GM23248 (cell line): ENCODE data around the gene PRPF40B. TPM values are rescaled to one million over a fixed set of nuclear protein-coding genes. Genes with fewer than 3 reads are reported as not detected.

Experiments used
- DNase-seq: peaks from one replicate; pipeline ENCODE4 v3.0.0-alpha.2; 2015
- H2AFZ ChIP-seq: fragments of 200-600 bp; sonication (generic); 2 replicates; pipeline ENCODE4 v1.6.1; 2016; ENCODE audit warnings: antibody characterized with exemption
- H3F3A ChIP-seq: fragments of 200-600 bp; sonication (generic); 2 replicates; pipeline ENCODE4 v1.6.1; 2016; ENCODE audit warnings: mild to moderate bottlenecking, antibody characterized with exemption, mixed run types; ENCODE audit not compliant: insufficient read depth
- H3K27ac ChIP-seq: fragments of 200-600 bp; sonication (generic); 2 replicates; pipeline ENCODE4 v1.5.1; 2016; ENCODE audit warnings: mild to moderate bottlenecking
- H3K27me3 ChIP-seq: fragments of 200-600 bp; sonication (generic); replicated peaks from 2 replicates; pipeline ENCODE4 v1.6.1; 2016; ENCODE audit warnings: mild to moderate bottlenecking; ENCODE audit not compliant: insufficient read depth
- H3K36me3 ChIP-seq: fragments of 200-600 bp; sonication (generic); 2 replicates; pipeline ENCODE4 v1.6.1; 2016; ENCODE audit warnings: low read depth, mild to moderate bottlenecking
- H3K4me1 ChIP-seq: fragments of 200-600 bp; sonication (generic); 2 replicates; pipeline ENCODE4 v1.6.1; 2016; ENCODE audit warnings: mild to moderate bottlenecking; ENCODE audit not compliant: insufficient read depth
- H3K4me2 ChIP-seq: fragments of 200-600 bp; sonication (generic); one replicate; pipeline ENCODE4 v1.6.1; 2016; ENCODE audit warnings: mild to moderate bottlenecking; ENCODE audit not compliant: unreplicated experiment
- H3K4me3 ChIP-seq: fragments of 200-600 bp; sonication (generic); 2 replicates; pipeline ENCODE4 v1.5.1; 2016; ENCODE audit warnings: mild to moderate bottlenecking
- H3K79me2 ChIP-seq: fragments of 200-600 bp; sonication (generic); 2 replicates; pipeline ENCODE4 v1.6.1; 2016; ENCODE audit warnings: mild to moderate bottlenecking; ENCODE audit not compliant: insufficient read depth
- H3K9ac ChIP-seq: fragments of 200-600 bp; sonication (generic); 2 replicates; pipeline ENCODE4 v1.6.1; 2016; ENCODE audit warnings: mild to moderate bottlenecking
- H3K9me2 ChIP-seq: fragments of 200-600 bp; sonication (generic); 2 replicates; pipeline ENCODE4 v1.6.1; 2016; ENCODE audit warnings: mixed run types, mild to moderate bottlenecking, moderate library complexity; ENCODE audit not compliant: insufficient read depth
- H3K9me3 ChIP-seq: fragments of 200-600 bp; sonication (generic); one replicate; pipeline ENCODE4 v1.6.1; 2017; ENCODE audit warnings: low read depth
- H4K20me1 ChIP-seq: fragments of 200-600 bp; sonication (generic); 2 replicates; pipeline ENCODE4 v1.6.0; 2016; ENCODE audit not compliant: insufficient read depth
- EZH2 ChIP-seq: fragments of 200-600 bp; sonication (generic); IDR thresholded peaks from 2 replicates; pipeline ENCODE4 v1.6.1; 2018; ENCODE audit warnings: antibody characterized with exemption, mild to moderate bottlenecking; ENCODE audit not compliant: insufficient read depth, poor library complexity, severe bottlenecking
- EZH2phosphoT487 ChIP-seq: fragments of 200-600 bp; sonication (generic); IDR thresholded peaks from 2 replicates; pipeline ENCODE4 v1.6.1; 2018; ENCODE audit warnings: antibody characterized with exemption, moderate library complexity, mild to moderate bottlenecking, low read depth; ENCODE audit not compliant: insufficient read depth
- WGBS, 2 experiments: methylation state at CpG; one replicate each; pipeline ENCODE4 v1.1.6; 2015 to 2017; ENCODE audit warnings: low lambda C conversion rate in 2 of 2, low coverage in 1 of 2; ENCODE audit errors: missing lambda C conversion rate in 2 of 2; 5-methylcytosine and 5-hydroxymethylcytosine counted together
- in situ Hi-C: fragments of 300-500 bp; cut with MboI; formaldehyde crosslinking; loops from 2 replicates; pipeline ENCODE4 v1.15.0; 2020
- polyA plus RNA-seq: library from polyadenylated mRNA; unstranded; fragments of >200 nt; fragmentation: Nextera tagmentation; extraction: Ambion mirVana; gene quantifications from 2 replicates; pipeline ENCODE4 v1.2.1, GENCODE V29; 2016
- total RNA-seq: library from RNA; depleted of rRNA; stranded (reverse); fragments of >200 nt; shearing (Covaris generic); gene quantifications from 2 replicates; pipeline ENCODE4 v1.2.3, GENCODE V29; 2014

The PRPF40B gene
- total and polyA plus RNA-seq, 2 experiments from 2014 or later, result 9.9 to 11.6 TPM

DNA sequence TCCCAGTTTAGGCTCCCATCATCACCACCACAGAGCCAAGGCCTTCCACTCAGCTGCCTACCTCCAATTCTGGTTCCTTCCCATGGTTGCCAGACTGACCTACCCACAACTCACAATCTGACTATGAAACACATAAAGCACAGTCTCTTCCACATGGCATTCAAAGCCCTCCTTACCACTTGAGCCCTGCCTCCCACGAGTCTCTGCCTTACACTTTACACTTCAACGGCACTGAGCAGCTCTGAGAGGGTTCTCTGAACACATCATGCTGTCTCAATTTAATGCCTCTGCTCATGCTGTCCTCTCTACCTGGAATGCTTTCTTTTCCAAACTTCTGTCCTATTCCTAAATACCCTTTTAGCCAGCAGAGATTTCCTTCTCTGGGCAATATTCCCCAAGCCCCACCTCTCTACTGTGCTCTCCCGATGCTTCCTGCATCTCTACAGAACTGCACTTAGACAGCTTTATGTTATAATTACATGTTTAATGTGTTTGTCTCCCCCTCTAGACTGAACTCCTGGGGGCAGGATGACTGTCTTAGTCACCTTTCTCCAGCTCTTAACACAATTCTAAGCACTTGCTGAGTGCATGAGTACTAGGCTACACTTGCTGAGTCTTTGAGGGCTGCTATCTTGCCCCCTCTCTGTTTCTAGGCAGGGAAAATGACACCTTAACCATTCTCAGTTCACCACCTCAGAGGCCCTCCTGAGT lies 60.4 kb downstream of the PRPF40B start:
- Histone ChIP-seq H3K79me2 (peaks cover 100% of the 10 kb centered on the region), H4K20me1 (no peaks in the 10 kb centered on the region)

DNA sequence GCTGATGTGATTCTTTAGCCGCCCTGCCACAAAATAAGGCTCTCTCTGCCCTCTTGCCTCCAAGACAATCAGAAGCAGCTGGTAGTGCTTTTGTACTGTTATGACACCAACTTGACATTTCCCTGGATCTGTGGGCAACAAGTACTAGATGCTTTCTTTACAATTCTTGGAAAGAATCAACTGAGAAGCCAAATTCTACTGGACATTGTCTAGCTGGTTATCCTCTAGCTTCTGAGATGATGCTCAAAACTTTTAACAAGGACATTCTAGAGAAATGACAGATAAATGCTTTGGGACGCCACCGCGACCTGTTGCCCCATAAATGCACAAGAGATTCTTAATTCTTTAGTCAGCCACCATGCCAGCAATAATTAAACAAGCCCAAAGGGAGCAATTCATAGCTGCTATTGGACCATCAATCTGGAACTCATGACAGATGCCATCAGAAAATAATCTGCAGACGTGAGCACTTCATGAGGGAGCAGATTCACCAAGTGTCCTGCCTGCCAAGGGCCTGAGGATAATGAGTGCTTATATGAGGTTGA lies 61.0 kb downstream of the PRPF40B start:
- WGBS, 2 experiments, result 89 to 93% methylated on average over 5 of the region's 5 CpGs
- H3F3A ChIP-seq, result 0 out of 2 replicates have a peak, but pooled peaks cover 4% of the 10 kb centered on the region
- TF ChIP-seq EZH2, result no peak
- TF ChIP-seq EZH2phosphoT487, result no peak
- no peaks in the 10 kb centered on the region for H3K27me3 ChIP-seq
- peaks cover 14% of the 10 kb centered on the region; the same call in 1 of the 2 replicates for H3K4me1 ChIP-seq
- DNase-seq, result no peak
- H3K9me3 ChIP-seq, result no peaks in the 10 kb centered on the region
- in situ Hi-C loops, result no loop called here
- H3K36me3 ChIP-seq, result no peaks in the 10 kb centered on the region
- H3K4me3 ChIP-seq, result no peak overlapping the region
- no peaks in the 10 kb centered on the region for H3K9me2 ChIP-seq
- no peak overlapping the region for H3K27ac ChIP-seq
- H3K79me2 ChIP-seq, result peaks cover 100% of the 10 kb centered on the region
- H2AFZ ChIP-seq, result no peak overlapping the region
- no peaks in the 10 kb centered on the region for H4K20me1 ChIP-seq
- H3K4me2 ChIP-seq, result no peak overlapping the region
- H3K9ac ChIP-seq, result no peak overlapping the region

More for the DNA sequence above, 60.4 kb downstream of the PRPF40B start:
- no peaks in the 10 kb centered on the region for H3K27me3 ChIP-seq
- H3K9me2 ChIP-seq, result no peaks in the 10 kb centered on the region
- H3K27ac ChIP-seq, result no peak overlapping the region
- H3K4me2 ChIP-seq, result no peak overlapping the region
- TF ChIP-seq EZH2phosphoT487 (no peak), EZH2 (no peak)
- H3F3A ChIP-seq, result peaks cover 7% of the 10 kb centered on the region; the same call in 1 of the 2 replicates
- peaks cover 18% of the 10 kb centered on the region for H3K4me1 ChIP-seq
- no peak for DNase-seq
- H3K9ac ChIP-seq, result no peak overlapping the region
- no peaks in the 10 kb centered on the region for H3K9me3 ChIP-seq
- 63 to 64% methylated on average over 3 of the region's 3 CpGs for WGBS, 2 experiments
- H3K4me3 ChIP-seq, result no peak overlapping the region
- H3K36me3 ChIP-seq, result no peaks in the 10 kb centered on the region
- in situ Hi-C loops, result no loop called here
- H2AFZ ChIP-seq, result no peak overlapping the region

DNA sequence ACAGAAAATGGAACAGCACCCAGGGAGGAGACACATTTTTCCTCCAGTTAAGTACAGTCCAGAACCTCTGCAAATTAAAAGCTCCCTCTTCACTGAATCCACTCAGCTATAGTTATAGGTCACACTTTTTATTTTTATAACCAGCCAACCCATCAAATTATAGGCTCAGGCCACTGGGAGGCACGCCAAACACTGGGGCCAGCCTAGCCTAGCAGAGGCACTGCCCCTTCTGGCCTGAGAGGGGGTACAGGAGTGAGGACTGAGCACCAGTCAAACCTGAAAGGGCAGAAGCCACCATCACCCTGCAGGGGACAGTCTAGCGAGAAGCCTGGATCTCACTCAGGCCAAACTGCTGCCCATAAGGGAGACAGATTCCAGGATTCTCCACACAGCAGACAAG lies 64.6 kb downstream of the PRPF40B start:
- Histone ChIP-seq H3K4me2 (no peak overlapping the region), H3K9me2 (no peaks in the 10 kb centered on the region), H3K4me1 (peaks cover 14% of the 10 kb centered on the region; the same call in 1 of the 2 replicates), H3K79me2 (peaks cover 100% of the 10 kb centered on the region), H3K9me3 (no peaks in the 10 kb centered on the region), H3K36me3 (no peaks in the 10 kb centered on the region), H3K9ac (no peak overlapping the region), H3K27me3 (no peaks in the 10 kb centered on the region), H2AFZ (no peak overlapping the region), H3K4me3 (no peak overlapping the region), H4K20me1 (no peaks in the 10 kb centered on the region), H3F3A (no peaks in the 10 kb centered on the region), H3K27ac (no peak overlapping the region)
- TF ChIP-seq EZH2 (no peak), EZH2phosphoT487 (no peak)
- in situ Hi-C loops, result no loop called here
- DNase-seq, result no peak
- WGBS, 2 experiments, result 98 to 100% methylated on average over 2 of the region's 2 CpGs

DNA sequence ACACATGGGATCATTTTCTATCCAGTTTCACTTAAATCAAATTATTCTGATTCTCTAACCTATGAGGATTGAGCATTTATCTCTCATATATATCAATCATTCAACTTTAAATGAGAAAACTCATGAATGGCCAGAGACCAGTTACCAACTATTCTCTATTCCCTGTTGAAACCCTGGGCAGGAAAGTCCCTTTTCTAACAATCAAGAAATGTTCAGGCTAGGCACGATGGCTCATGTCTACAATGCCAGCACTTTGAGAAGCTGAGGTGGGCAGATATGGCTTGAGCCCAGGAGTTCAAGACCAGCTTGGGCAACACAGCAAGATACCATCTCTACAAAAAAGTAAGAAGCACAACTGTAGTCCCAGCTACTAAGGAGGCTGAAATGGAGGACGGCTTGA lies 65.9 kb downstream of the PRPF40B start:
- Histone ChIP-seq H3K4me3 (no peak overlapping the region), H3K27ac (no peak overlapping the region), H3K9me2 (no peaks in the 10 kb centered on the region), H3K79me2 (peaks cover 100% of the 10 kb centered on the region), H3K4me2 (no peak overlapping the region), H3K9me3 (no peaks in the 10 kb centered on the region), H4K20me1 (no peaks in the 10 kb centered on the region), H3F3A (0 out of 2 replicates have a peak, but pooled peaks cover 4% of the 10 kb centered on the region), H3K36me3 (no peaks in the 10 kb centered on the region), H3K9ac (no peak overlapping the region), H3K4me1 (peaks cover 8% of the 10 kb centered on the region; the same call in 1 of the 2 replicates), H3K27me3 (no peaks in the 10 kb centered on the region), H2AFZ (no peak overlapping the region)
- in situ Hi-C loops, result no loop called here
- WGBS, 2 experiments, result 76 to 81% methylated on average over 2 of the region's 2 CpGs
- TF ChIP-seq EZH2 (no peak), EZH2phosphoT487 (no peak)
- no peak for DNase-seq
